HepG2 (cell line): ENCODE data around the gene PKDREJ. TPM values are rescaled to one million over a fixed set of nuclear protein-coding genes. Genes with fewer than 3 reads are reported as not detected.
A peak's percentile ranks its signal among the peaks of the same experiment; 100 is the strongest.

ENCODE experiments used
- ATAC-seq: fragments of 200-7000 bp; cut with Tn5 transposase; 3 replicates; pipeline ENCODE4 v1.9.1; 2020; ENCODE audit warnings: mild to moderate bottlenecking, moderate library complexity
- BruUV-seq: library from RNA; stranded (reverse); fragments of 400-500 nt; replicated peaks from 2 replicates; lab custom pipeline; 2021; lab: Mats Ljungman, UMichigan
- CTCF ChIA-PET: fragments of 300-600 bp; formaldehyde crosslinking; extraction: SDS; loops from one replicate; lab custom pipeline; 2021; ENCODE audit warnings: low total read pairs, inconsistent platforms, low intra/inter-chr PET ratio; lab: Yijun Ruan, JAX
- POLR2A ChIA-PET: fragments of 350-600 bp; sonication (Branson Sonifier 250); formaldehyde crosslinking; loops from one replicate; lab custom pipeline; 2020; ENCODE audit warnings: antibody characterized with exemption, inconsistent platforms; lab: Yijun Ruan, JAX
- DNase-seq: peaks from one replicate; pipeline ENCODE4 v3.0.0-alpha.2; 2015; ENCODE audit warnings: low spot score
- FAIRE-seq: peaks from 3 replicates; lab custom pipeline; 2011; peaks lifted over from hg19 to GRCh38; lab: Jason Lieb, UNC
- H2AFZ ChIP-seq: one replicate; pipeline ENCODE4 v1.6.1; 2011; ENCODE audit warnings: low read length, inconsistent platforms
- H3K27ac ChIP-seq: fragments of 300-600 bp; 3 replicates; pipeline ENCODE4 v1.8.0; 2011; ENCODE audit warnings: mixed run types, mild to moderate bottlenecking, mixed read lengths, low read length, inconsistent platforms; ENCODE audit not compliant: insufficient read depth; ENCODE audit errors: extremely low read length
- H3K27me3 ChIP-seq, 2 experiments: fragments of 200-600 bp in 1 of 2; 2 replicates in 1 of 2; 3 replicates in 1 of 2; pipeline versions ENCODE4 v1.6.0 to v1.8.0; 2011; ENCODE audit warnings: low read length in 2 of 2, mild to moderate bottlenecking in 2 of 2, moderate library complexity in 2 of 2, inconsistent platforms in 1 of 2; ENCODE audit not compliant: insufficient read depth in 2 of 2, control insufficient read depth in 1 of 2
- H3K36me3 ChIP-seq, 2 experiments: fragments of 200-600 bp in 1 of 2; replicated peaks in 1 of 2; 2 replicates in 1 of 2; 3 replicates in 1 of 2; pipeline versions ENCODE4 v1.5.1 to v1.8.0; 2011; ENCODE audit warnings: low read length in 2 of 2, inconsistent platforms in 1 of 2; ENCODE audit not compliant: insufficient read depth in 2 of 2, control insufficient read depth in 1 of 2
- H3K4me1 ChIP-seq: 2 replicates; pipeline ENCODE4 v1.5.1; 2012; ENCODE audit warnings: low read length, inconsistent platforms; ENCODE audit not compliant: insufficient read depth
- H3K4me2 ChIP-seq: 2 replicates; pipeline ENCODE4 v1.6.0; 2011; ENCODE audit warnings: low read depth, low read length, inconsistent platforms
- H3K4me3 ChIP-seq, 3 experiments: fragments of 200-600 bp in 1 of 3; sonication (generic), shearing (Covaris generic) in 1 of 3; replicated peaks in 1 of 3; 2 replicates each; pipeline ENCODE4 v1.5.1; 2011 to 2016; ENCODE audit warnings: low read length in 3 of 3, inconsistent platforms in 2 of 3, low read depth in 2 of 3, mild to moderate bottlenecking in 2 of 3, control low read depth in 1 of 3, mixed read lengths in 1 of 3; ENCODE audit not compliant: insufficient read depth in 1 of 3
- H3K79me2 ChIP-seq: one replicate; pipeline ENCODE4 v1.6.1; 2011; ENCODE audit warnings: low read length, inconsistent platforms; ENCODE audit not compliant: insufficient read depth
- H3K9ac ChIP-seq: 2 replicates; pipeline ENCODE4 v1.6.0; 2011; ENCODE audit warnings: mild to moderate bottlenecking, low read depth, low read length, inconsistent platforms; ENCODE audit not compliant: insufficient read depth
- H3K9me3 ChIP-seq: 2 replicates; pipeline ENCODE4 v1.5.1; 2012; ENCODE audit warnings: mild to moderate bottlenecking, low read length
- H4K20me1 ChIP-seq: 2 replicates; pipeline ENCODE4 v1.6.0; 2011; ENCODE audit warnings: inconsistent platforms, mild to moderate bottlenecking, low read length, moderate library complexity; ENCODE audit not compliant: insufficient read depth
- ARID2 ChIP-seq: sonication (generic); formaldehyde crosslinking; IDR thresholded peaks from 2 replicates; pipeline ENCODE4 v1.8.1; 2022; ENCODE audit warnings: mild to moderate bottlenecking, missing genetic modification reagents, borderline replicate concordance
- ARNT ChIP-seq: fragments of 450-650 bp; IDR thresholded peaks from 2 replicates; pipeline ENCODE4 v1.6.1; 2017
- BATF2 ChIP-seq: sonication (generic); formaldehyde crosslinking; IDR thresholded peaks from 2 replicates; pipeline ENCODE4 v1.8.0; 2022; ENCODE audit warnings: mild to moderate bottlenecking, missing genetic modification reagents, moderate library complexity
- HINFP ChIP-seq: sonication (generic); formaldehyde crosslinking; IDR thresholded peaks from 2 replicates; pipeline ENCODE4 v1.4.0; 2020; ENCODE audit warnings: low read depth, mild to moderate bottlenecking, missing genetic modification reagents
- KDM5A ChIP-seq: fragments of 200-600 bp; sonication (generic); IDR thresholded peaks from 2 replicates; pipeline ENCODE4 v1.7.0; 2018; ENCODE audit warnings: antibody characterized with exemption, mild to moderate bottlenecking, low read length, borderline replicate concordance
- SIN3B ChIP-seq: fragments of 150-350 bp; IDR thresholded peaks from 2 replicates; pipeline ENCODE4 v1.6.1; 2014; ENCODE audit warnings: low read length
- ZNF20 ChIP-seq: sonication (generic); formaldehyde crosslinking; IDR thresholded peaks from 2 replicates; pipeline ENCODE4 v1.4.0; 2020; ENCODE audit warnings: mild to moderate bottlenecking, moderate library complexity, missing genetic modification reagents
- ZNF264 ChIP-seq: sonication (generic); formaldehyde crosslinking; IDR thresholded peaks from 2 replicates; pipeline ENCODE4 v1.4.0; 2020; ENCODE audit warnings: missing genetic modification reagents
- ZNF30 ChIP-seq: sonication (generic); formaldehyde crosslinking; IDR thresholded peaks from 2 replicates; pipeline ENCODE4 v1.5.0; 2020; ENCODE audit warnings: mild to moderate bottlenecking, missing genetic modification reagents
- WGBS: methylation state at CpG from one replicate; pipeline ENCODE4 v1.1.6; 2017; ENCODE audit warnings: low lambda C conversion rate; 5-methylcytosine and 5-hydroxymethylcytosine counted together
- in situ Hi-C: cut with HindIII; loops from 2 replicates; pipeline ENCODE4 v1.10.0; 2017; ENCODE audit warnings: low pct_unique_long_range_greater_than_20kb; ENCODE audit not compliant: extremely low pct_ligation_motif_present
- intact Hi-C: fragments of 100-400 bp; cut with micrococcal nuclease; formaldehyde crosslinking; loops from one replicate; pipeline ENCODE4 v1.10.0; 2022; ENCODE audit not compliant: unreplicated experiment
- polyA plus RNA-seq, 8 experiments: library from polyadenylated mRNA; depleted of rRNA in 3 of 8; stranded (reverse) in 7 of 8; unstranded in 1 of 8; fragments of >200 nt; fragmentation: Illumina TruSeq in 4 of 8; extraction: Trizol in 4 of 8; gene quantifications; 2 replicates each; pipeline versions ENCODE4 v1.2.1 to v1.2.3, GENCODE V29; 2011 to 2016; ENCODE audit warnings: low read depth in 4 of 8, missing spikeins in 1 of 8, mixed read lengths in 1 of 8; ENCODE audit not compliant: insufficient read depth in 1 of 8
- total RNA-seq, 5 experiments: library from RNA; depleted of rRNA; stranded (reverse); fragments of >200 nt; fragmentation: Illumina TruSeq; extraction: Trizol; gene quantifications; 2 replicates each; pipeline ENCODE4 v1.2.3, GENCODE V29; 2016; ENCODE audit warnings: low read depth in 1 of 5

The PKDREJ gene
- total and polyA plus RNA-seq, 2 of the 13 experiments (the other 11 are each of a cell fraction or from before 2014, with no cell fraction given) = not detected

GRCh38 chr22:46292732-46293131, 29.6 kb upstream of the PKDREJ start:
- FAIRE-seq (no peak), DNase-seq (no peak), ATAC-seq (no peak)
- no peak overlapping the region for H3K27ac ChIP-seq
- intact Hi-C loops = no loop called here
- POLR2A ChIA-PET = no interaction called here
- H2AFZ ChIP-seq = no peak overlapping the region
- peaks cover 5% of the 10 kb centered on the region for H3K79me2 ChIP-seq
- no peak for TF ChIP-seq ZNF20 (CRISPR knock-in tag)
- no peak for TF ChIP-seq KDM5A
- no peak for TF ChIP-seq ARID2 (CRISPR knock-in tag)
- TF ChIP-seq HINFP = no peak
- no peak for TF ChIP-seq SIN3B
- no peak for TF ChIP-seq BATF2 (CRISPR knock-in tag)
- TF ChIP-seq ZNF30 (CRISPR knock-in tag) = no peak
- CTCF ChIA-PET = no interaction called here
- H3K9me3 ChIP-seq = no peaks in the 10 kb centered on the region
- 100% methylated on average over 5 of the region's 14 CpGs for WGBS
- H3K4me2 ChIP-seq = no peak overlapping the region
- in situ Hi-C loops = no loop called here
- H3K4me3 ChIP-seq = no peak overlapping the region
- H3K9ac ChIP-seq = no peak overlapping the region
- H4K20me1 ChIP-seq = no peaks in the 10 kb centered on the region
- no peaks in the 10 kb centered on the region; a peak in 1 of 5 replicates for H3K27me3 ChIP-seq
- no TSS peak for BruUV-seq
- peaks cover 16% of the 10 kb centered on the region for H3K4me1 ChIP-seq
- H3K36me3 ChIP-seq = peaks cover 24 to 47% of the 10 kb centered on the region in 2 experiments

GRCh38 chr22:46292173-46292572, 29.0 kb upstream of the PKDREJ start:
- no peaks in the 10 kb centered on the region for H3K79me2 ChIP-seq
- H3K27ac ChIP-seq = no peak overlapping the region
- in situ Hi-C loops (no loop called here), intact Hi-C loops (no loop called here)
- no peak overlapping the region for H3K4me3 ChIP-seq
- no peaks in the 10 kb centered on the region for H4K20me1 ChIP-seq
- CTCF ChIA-PET = no interaction called here
- ATAC-seq = no peak
- DNase-seq = no peak
- WGBS = 99% methylated on average over 3 of the region's 3 CpGs
- H3K27me3 ChIP-seq = no peaks in the 10 kb centered on the region; a peak in 1 of 5 replicates
- H3K4me1 ChIP-seq = peaks cover 11% of the 10 kb centered on the region
- no peak for FAIRE-seq
- no peak overlapping the region for H3K9ac ChIP-seq
- TF ChIP-seq ZNF264 (CRISPR knock-in tag) (peak; percentile 98), ARNT (no peak)
- no TSS peak for BruUV-seq
- H2AFZ ChIP-seq = no peak overlapping the region
- POLR2A ChIA-PET = no interaction called here
- H3K9me3 ChIP-seq = no peaks in the 10 kb centered on the region
- no peak overlapping the region for H3K4me2 ChIP-seq
- H3K36me3 ChIP-seq = peaks cover 26 to 52% of the 10 kb centered on the region in 2 experiments
